Measurements from ENCODE around the gene PKM.

The PKM gene

DNA sequence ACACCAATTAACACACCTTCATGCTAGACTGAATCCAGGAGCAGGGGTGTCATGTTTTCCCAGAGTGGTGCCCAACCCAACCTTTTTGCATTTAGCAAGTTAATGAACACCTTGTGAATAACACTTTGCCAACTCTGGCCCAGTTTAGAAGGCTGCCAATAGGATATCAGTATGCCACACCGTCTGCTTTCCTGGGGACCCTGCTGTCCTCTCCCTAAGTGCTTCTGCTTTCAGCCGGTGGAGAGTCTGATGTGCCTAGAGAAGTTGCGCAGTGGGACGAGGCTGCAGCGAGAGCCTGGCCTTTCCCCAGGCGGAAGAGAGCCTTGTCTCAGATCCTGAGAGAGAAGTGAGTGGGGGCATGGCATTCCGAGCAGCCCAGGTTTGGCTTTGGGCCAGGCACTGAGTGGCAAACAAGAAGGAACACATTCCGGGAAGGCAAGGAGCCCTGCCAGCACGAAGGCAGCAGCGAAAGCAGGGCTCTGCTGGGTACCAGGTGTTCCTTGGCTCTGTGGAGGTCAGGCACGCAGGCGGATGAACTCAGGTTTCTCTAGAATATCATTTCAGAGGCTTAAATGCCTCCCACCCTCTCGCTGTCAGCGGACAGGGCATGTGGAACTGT, 75.9 kb downstream of the PKM start:
- DNase-seq = peak; percentile 53

DNA sequence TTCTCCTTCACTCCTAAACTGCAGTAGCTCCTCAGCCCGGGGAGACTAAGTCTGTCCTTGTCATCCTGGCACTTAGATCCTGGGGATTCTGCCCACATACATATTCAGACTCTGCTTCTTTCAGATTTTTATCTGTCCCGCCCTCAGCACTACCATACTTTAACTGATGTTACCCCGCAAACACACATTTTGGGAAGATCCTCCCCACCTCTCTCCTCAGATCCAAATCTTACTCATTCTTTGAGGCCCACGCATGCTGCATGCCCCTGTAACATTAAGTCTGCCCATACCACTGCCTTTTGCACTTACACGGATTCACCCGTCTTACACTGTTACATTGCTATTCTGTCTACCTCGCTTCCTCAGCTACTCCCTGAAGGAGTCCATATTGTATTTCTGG, 76.7 kb downstream of the PKM start:
- no peak for DNase-seq

- DNase-seq = no peak
These were observed 77.6 kb downstream of the PKM start for GRCh38 chr15:72153269-72154000.

Data from fibroblast of skin of scalp (primary cell).